ENCODE results near the gene AOPEP.
A peak's percentile ranks its signal among the peaks of the same experiment; 100 is the strongest.

AOPEP gene

GRCh38 chr9:94760010-94760409, 33.5 kb downstream of the AOPEP start:
- no peak for DNase-seq (ENCODE audit: low spot score)

GRCh38 chr9:94760660-94761059, 34.2 kb downstream of the AOPEP start:
- no peak for DNase-seq (ENCODE audit: low spot score)

DNA sequence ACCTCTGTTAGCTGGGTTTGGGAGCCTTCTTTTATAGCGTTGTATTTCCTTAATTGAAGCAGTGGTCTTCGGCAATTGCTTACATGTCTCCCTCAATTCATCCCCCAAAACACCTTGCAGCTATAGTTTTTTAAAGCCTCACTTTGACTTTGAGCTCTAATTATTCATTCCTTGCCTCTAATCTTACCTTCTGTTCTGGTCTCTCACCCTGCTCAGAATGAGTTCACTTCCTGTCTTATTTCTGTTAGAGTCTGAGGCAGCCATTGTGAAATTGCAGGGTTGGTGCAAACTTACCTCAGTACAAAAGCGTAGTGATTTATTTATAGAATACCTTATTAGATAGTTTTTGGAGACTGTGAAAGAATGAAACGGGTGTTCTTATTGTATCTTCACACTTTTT, 35.0 kb downstream of the AOPEP start:
- DNase-seq (ENCODE audit: low spot score), result no peak

GRCh38 chr9:94767331-94768072, 41.0 kb downstream of the AOPEP start:
- no peak for DNase-seq (ENCODE audit: low spot score)

DNA sequence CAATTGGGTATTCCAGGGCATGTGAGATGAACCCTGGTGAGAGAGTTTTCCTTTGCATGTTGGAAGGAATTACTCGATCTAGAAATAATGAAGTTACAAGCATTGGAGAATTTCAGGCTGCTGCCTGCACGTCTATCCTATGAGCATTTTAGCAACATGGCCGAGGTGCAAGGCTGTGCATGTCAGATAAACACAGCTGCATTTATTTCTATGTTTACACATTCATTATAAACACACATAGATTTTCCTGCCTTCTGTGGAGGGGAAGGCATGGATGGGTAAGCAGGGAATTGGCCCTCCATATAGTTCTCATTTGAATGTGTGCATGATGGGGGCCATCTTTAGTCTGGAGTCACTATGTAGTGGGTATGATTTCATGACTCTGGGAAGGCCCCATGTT, 42.3 kb downstream of the AOPEP start:
- no peak for DNase-seq (ENCODE audit: low spot score)

- DNase-seq (ENCODE audit: low spot score), result no peak
Measured at GRCh38 chr9:94770334-94770733, 43.8 kb downstream of the AOPEP start.

GRCh38 chr9:94771096-94771495, 44.6 kb downstream of the AOPEP start:
- no peak for DNase-seq (ENCODE audit: low spot score)

DNA sequence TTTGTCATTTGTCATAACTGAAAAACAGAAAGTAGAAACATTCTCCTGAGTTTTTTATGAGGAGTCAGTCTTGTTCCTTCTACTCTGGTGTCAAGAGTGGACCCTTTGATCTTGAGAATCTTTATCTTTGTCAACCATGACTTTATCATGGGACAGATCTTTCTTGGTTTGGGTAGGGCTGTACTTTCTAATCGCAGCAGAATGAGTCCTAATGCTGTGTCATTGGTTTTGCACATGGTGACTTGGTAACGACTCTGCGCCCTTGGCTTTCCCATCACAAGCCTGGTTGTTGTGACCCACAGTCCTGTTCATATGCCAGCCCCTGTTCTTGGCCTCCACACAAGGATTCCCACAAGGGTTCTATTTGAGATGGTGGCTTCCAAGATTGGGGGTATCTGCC, 45.6 kb downstream of the AOPEP start:
- no peak for DNase-seq (ENCODE audit: low spot score)

GRCh38 chr9:94772639-94773303, 46.3 kb downstream of the AOPEP start:
- DNase-seq (ENCODE audit: low spot score), result peak; percentile 94

- DNase-seq (ENCODE audit: low spot score), result no peak
Measured at GRCh38 chr9:94773655-94774054, 47.2 kb downstream of the AOPEP start.

DNA sequence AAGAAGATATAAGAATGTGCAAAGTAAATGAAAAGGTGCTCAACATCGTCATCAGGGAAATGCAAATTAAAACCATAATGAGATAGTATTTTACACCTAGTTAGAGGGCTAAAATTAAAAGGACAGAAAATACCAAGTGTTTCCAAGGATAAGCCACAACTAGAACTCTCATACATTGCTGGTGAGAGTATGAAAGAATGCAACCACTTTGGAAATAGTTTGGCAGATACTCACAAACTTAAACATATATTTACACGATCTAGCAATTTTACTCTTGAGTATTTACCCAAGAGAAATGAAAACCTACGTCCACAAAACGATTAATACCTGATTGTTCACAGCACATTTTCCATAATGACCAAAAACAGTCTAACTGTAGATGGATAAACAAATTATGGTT, 51.5 kb downstream of the AOPEP start:
- no peak for DNase-seq (ENCODE audit: low spot score)

GRCh38 chr9:94779031-94779430, 52.5 kb downstream of the AOPEP start:
- DNase-seq (ENCODE audit: low spot score), result no peak

DNA sequence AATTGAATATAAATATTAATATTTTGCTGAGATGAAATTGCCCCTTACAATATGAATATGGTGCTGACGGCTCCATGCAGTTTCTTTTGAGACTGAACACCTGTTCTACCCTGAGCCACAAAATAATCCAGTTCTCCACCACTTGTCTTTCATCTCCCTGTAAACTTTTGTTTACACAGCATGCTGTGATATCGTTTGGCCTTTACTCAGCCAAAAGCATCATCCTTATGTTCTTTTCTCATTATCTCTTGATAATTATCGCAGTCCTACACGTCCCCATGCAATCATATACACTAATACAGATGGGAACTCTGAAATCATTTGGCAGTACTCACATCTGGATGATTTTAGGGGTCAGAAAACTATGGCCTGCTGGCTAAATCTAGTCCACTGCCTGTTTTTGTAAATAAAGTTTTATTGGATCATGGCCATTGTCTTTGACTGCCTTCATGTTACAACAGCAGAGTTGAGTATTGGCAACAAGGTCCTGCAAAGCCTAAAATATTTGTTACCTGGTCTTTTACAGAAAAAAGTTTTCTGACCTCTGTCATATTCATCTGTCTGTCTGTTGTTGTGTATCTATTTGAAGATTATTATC, 53.3 kb downstream of the AOPEP start:
- DNase-seq (ENCODE audit: low spot score), result no peak

- no peak for DNase-seq (ENCODE audit: low spot score)
Measured at GRCh38 chr9:94780516-94780950, 54.0 kb downstream of the AOPEP start.

- no peak for DNase-seq (ENCODE audit: low spot score)
Measured at GRCh38 chr9:94782355-94783101, 56.0 kb downstream of the AOPEP start.

- DNase-seq (ENCODE audit: low spot score), result peak; percentile 95
Measured at GRCh38 chr9:94783102-94783682, 56.7 kb downstream of the AOPEP start.

- no peak for DNase-seq (ENCODE audit: low spot score)
Measured at GRCh38 chr9:94783928-94784327, 57.4 kb downstream of the AOPEP start.

DNA sequence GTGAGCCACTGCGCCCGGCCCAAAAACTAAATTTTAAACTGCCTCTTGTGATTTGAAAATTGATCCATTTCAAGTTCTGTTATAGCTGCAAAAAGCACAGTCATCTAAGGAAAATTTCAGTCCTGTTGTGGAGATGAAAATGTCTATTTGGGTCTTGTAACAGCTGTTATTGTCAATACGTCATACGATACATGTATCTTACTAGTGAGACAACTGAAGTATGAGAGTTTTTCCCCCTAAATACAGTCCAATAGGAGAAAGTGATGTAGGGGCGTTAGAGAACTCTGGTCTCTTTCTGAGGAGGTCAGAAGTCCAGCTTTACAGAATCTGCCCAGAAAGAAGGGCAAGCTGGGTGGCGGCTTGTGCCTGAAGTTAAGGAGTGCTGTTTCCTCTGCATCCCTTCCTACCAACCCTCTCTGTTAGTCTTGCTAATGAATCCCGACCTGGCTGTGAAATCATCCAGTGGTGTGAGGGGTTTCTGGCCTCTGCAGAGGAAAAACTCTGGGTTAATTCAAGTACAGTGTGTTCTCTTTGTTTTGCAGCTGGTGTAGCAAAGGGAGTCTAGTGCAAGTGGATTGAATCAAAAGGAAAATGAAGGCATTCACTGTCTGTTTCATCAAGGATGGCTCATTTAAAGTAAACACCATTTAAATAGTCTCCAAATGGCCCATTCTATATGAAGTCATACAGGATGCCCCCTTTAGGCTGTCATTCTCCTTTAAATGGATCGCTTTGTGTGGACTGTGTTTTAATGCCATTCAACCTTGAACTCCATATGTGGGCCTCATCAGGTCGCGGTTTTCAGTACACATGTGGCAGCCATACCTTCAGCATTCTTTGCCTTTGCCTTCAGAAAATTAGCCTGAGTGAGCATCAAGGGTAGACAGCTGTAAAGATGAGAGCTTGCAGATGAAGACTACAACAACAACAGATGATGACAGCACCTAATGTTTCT, 59.0 kb downstream of the AOPEP start:
- DNase-seq (ENCODE audit: low spot score), result peak; percentile 70

GRCh38 chr9:94786586-94786985, 60.1 kb downstream of the AOPEP start:
- no peak for DNase-seq (ENCODE audit: low spot score)

- no peak for DNase-seq (ENCODE audit: low spot score)
Measured at GRCh38 chr9:94787266-94787665, 60.8 kb downstream of the AOPEP start.

DNA sequence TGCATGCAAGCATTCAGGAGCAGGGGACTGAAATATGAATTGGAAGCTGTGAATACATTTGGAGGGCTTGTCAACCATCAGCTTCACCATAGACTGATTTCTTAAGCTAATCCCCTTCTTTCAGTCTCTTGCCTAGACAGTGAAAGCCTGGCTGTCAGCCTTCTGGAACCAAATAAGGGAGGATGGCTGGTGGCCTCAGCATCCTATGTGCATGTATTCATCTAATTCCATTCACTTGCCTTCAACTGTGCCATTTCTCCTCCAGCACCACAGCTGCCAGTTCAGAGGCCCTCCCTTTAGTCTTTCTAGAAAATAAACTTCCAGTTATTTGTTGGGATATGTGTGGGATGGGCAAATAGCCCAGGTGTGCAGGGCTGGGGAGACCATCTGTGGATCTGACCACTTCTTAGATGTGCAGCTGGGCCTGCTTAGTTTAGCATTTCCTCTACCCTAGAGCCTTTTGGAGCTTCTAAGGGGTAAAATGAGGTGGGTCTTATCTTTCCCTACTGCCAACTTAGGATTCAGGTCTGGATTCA, 62.1 kb downstream of the AOPEP start:
- no peak for DNase-seq (ENCODE audit: low spot score)

Measured in pons (tissue), 1 donor.